HEK293T (cell line): ENCODE measurements around the gene AKT1.

Experiments used
- CTCF ChIA-PET: fragments of 350-600 bp; formaldehyde crosslinking; extraction: SDS; loops from one replicate; lab custom pipeline; 2021; ENCODE audit warnings: antibody characterized with exemption, inconsistent platforms; lab: Yijun Ruan, JAX
- POLR2A ChIA-PET: fragments of 350-600 bp; formaldehyde crosslinking; extraction: SDS; loops from one replicate; lab custom pipeline; 2020; ENCODE audit warnings: antibody characterized with exemption, inconsistent platforms; lab: Yijun Ruan, JAX
- DNase-seq: peaks from one replicate; pipeline ENCODE4 v3.0.0; 2012; ENCODE audit warnings: mixed read lengths; ENCODE audit errors: extremely low spot score
- ARNT ChIP-seq: fragments of 450-650 bp; IDR thresholded peaks from 2 replicates; pipeline ENCODE4 v1.6.1; 2017; ENCODE audit warnings: mild to moderate bottlenecking
- BHLHE40 ChIP-seq: fragments of 450-650 bp; IDR thresholded peaks from 2 replicates; pipeline ENCODE4 v1.6.1; 2016; ENCODE audit warnings: mild to moderate bottlenecking, moderate library complexity, borderline replicate concordance
- CTBP1 ChIP-seq: fragments of 450-650 bp; IDR thresholded peaks from 2 replicates; pipeline ENCODE4 v1.6.1; 2016; ENCODE audit warnings: borderline replicate concordance
- ELF4 ChIP-seq: fragments of 450-650 bp; IDR thresholded peaks from 2 replicates; pipeline ENCODE4 v1.6.1; 2017; ENCODE audit warnings: antibody characterized with exemption
- FOXA1 ChIP-seq: fragments of 450-650 bp; IDR thresholded peaks from 2 replicates; pipeline ENCODE4 v1.6.1; 2016; ENCODE audit warnings: mild to moderate bottlenecking
- FOXK2 ChIP-seq: fragments of 450-650 bp; IDR thresholded peaks from 2 replicates; pipeline ENCODE4 v1.6.1; 2016; ENCODE audit warnings: mild to moderate bottlenecking
- FOXM1 ChIP-seq: fragments of 450-650 bp; IDR thresholded peaks from 2 replicates; pipeline ENCODE4 v1.6.1; 2017; ENCODE audit warnings: mild to moderate bottlenecking, borderline replicate concordance
- HDGF ChIP-seq: fragments of 450-650 bp; IDR thresholded peaks from 2 replicates; pipeline ENCODE4 v1.6.1; 2017; ENCODE audit warnings: antibody characterized with exemption, borderline replicate concordance
- L3MBTL2 ChIP-seq: fragments of 450-650 bp; conservative IDR thresholded peaks from 2 replicates; pipeline ENCODE4 v1.6.1; 2016; ENCODE audit warnings: mild to moderate bottlenecking
- LEF1 ChIP-seq: fragments of 450-650 bp; IDR thresholded peaks from 2 replicates; pipeline ENCODE4 v1.6.1; 2017; ENCODE audit warnings: mild to moderate bottlenecking, borderline replicate concordance
- NFRKB ChIP-seq: fragments of 450-650 bp; IDR thresholded peaks from 2 replicates; pipeline ENCODE4 v1.6.1; 2016; ENCODE audit warnings: mild to moderate bottlenecking, moderate library complexity
- SP1 ChIP-seq: fragments of 450-650 bp; IDR thresholded peaks from 2 replicates; pipeline ENCODE4 v1.6.1; 2017
- SUZ12 ChIP-seq: fragments of 450-650 bp; IDR thresholded peaks from 2 replicates; pipeline ENCODE4 v1.6.1; 2016; ENCODE audit warnings: mild to moderate bottlenecking
- TARDBP ChIP-seq: fragments of 450-650 bp; IDR thresholded peaks from 2 replicates; pipeline ENCODE4 v1.6.1; 2016
- ZNF384 ChIP-seq: fragments of 450-650 bp; IDR thresholded peaks from 2 replicates; pipeline ENCODE4 v1.6.1; 2016
- TF ChIP-seq, protein P1 (sequence below): fragments of 450-650 bp; IDR thresholded peaks from 2 replicates; pipeline ENCODE4 v1.6.1; 2016

Gene AKT1

DNA sequence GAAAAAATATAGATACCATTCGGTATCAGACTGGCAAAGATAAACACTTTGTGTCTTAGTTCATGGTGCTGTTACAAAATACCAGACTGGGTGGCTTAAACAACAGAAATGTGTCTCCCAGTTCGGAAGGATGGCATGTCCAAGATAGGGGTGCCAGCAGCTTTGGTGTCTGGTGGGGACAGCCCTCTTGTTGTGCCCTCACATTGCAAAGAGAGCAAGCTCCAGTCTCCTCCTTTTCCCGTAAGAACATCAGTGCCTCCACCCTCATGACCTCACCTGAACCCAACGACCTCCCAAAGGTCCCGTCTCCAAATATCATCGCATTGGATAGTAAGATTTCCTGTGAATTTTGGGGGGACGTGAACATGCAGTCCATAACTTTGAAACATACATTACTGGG lies 17.7 kb upstream of the AKT1 start:
- TF ChIP-seq, protein P1, sequence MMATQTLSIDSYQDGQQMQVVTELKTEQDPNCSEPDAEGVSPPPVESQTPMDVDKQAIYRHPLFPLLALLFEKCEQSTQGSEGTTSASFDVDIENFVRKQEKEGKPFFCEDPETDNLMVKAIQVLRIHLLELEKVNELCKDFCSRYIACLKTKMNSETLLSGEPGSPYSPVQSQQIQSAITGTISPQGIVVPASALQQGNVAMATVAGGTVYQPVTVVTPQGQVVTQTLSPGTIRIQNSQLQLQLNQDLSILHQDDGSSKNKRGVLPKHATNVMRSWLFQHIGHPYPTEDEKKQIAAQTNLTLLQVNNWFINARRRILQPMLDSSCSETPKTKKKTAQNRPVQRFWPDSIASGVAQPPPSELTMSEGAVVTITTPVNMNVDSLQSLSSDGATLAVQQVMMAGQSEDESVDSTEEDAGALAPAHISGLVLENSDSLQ: no peak
- TF ChIP-seq FOXK2 (no peak), CTBP1 (no peak), NFRKB (no peak), FOXM1 (no peak), ELF4 (no peak), TARDBP (no peak), ZNF384 (no peak), FOXA1 (no peak), LEF1 (no peak), HDGF (no peak), L3MBTL2 (no peak), ARNT (no peak), SUZ12 (no peak), BHLHE40 (no peak)
- ChIA-PET POLR2A (interaction anchor here (1.4 to 1.5 kb wide), 2 partner anchors 12 to 14 kb away, joined by 3 to 4 read pairs; partner anchors contain the start of gene ZBTB42), CTCF (no interaction called here)

GRCh38 chr14:104810316-104810715 lies 14.8 kb upstream of the AKT1 start:
- no peak for DNase-seq
- TF ChIP-seq HDGF (no peak), ZNF384 (no peak), FOXK2 (no peak)
- ChIA-PET POLR2A (no interaction called here), CTCF (no interaction called here)

More for the DNA sequence above, 17.7 kb upstream of the AKT1 start:
- no peak for DNase-seq

- CTCF ChIA-PET: no interaction called here
- POLR2A ChIA-PET: no interaction called here
- no peak for DNase-seq
- TF ChIP-seq FOXK2 (no peak), SUZ12 (no peak), L3MBTL2 (no peak), BHLHE40 (no peak)
Observed at GRCh38 chr14:104808456-104808855, 12.9 kb upstream of the AKT1 start.

- ChIA-PET POLR2A (no interaction called here), CTCF (no interaction called here)
- TF ChIP-seq, protein P1: no peak
- TF ChIP-seq CTBP1: no peak
- TF ChIP-seq ZNF384: no peak
- no peak for TF ChIP-seq ELF4
- no peak for TF ChIP-seq L3MBTL2
- TF ChIP-seq FOXA1: no peak
- TF ChIP-seq HDGF: no peak
- no peak for TF ChIP-seq SUZ12
- TF ChIP-seq FOXM1: no peak
- no peak for TF ChIP-seq LEF1
- TF ChIP-seq SP1: no peak
- TF ChIP-seq TARDBP: no peak
- TF ChIP-seq ARNT: no peak
- TF ChIP-seq FOXK2: no peak
- TF ChIP-seq BHLHE40: no peak
- no peak for TF ChIP-seq NFRKB
- DNase-seq: no peak
Observed at GRCh38 chr14:104806625-104807465, 11.3 kb upstream of the AKT1 start.

- ChIA-PET CTCF (no interaction called here), POLR2A (no interaction called here)
- DNase-seq: no peak
- TF ChIP-seq TARDBP: no peak
- TF ChIP-seq, protein P1: no peak
- no peak for TF ChIP-seq HDGF
- no peak for TF ChIP-seq BHLHE40
- TF ChIP-seq FOXA1: no peak
- TF ChIP-seq L3MBTL2: no peak
- TF ChIP-seq ARNT: no peak
- TF ChIP-seq NFRKB: no peak
- TF ChIP-seq SP1: no peak
- TF ChIP-seq FOXK2: no peak
- TF ChIP-seq ZNF384: no peak
- no peak for TF ChIP-seq ELF4
- no peak for TF ChIP-seq FOXM1
Observed at GRCh38 chr14:104805941-104806624, 10.5 kb upstream of the AKT1 start.

DNA sequence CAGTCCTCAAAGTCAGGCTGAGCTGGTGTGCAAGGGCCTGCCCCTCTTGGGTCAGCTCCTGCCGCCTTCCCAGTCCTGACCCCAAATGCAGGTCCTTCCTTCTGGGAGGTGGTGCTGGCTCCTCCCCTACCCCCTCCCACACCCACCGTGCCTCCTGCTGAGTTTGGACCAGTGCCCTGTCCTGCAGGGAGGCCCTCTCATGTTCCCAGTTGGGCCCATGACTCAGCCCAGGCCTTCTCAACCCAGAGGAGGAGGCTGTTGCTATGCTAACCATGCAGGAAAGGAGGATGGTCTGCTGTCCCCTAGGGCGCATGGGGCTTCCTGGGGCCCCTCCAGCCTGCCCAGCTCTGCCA lies 9.8 kb upstream of the AKT1 start:
- POLR2A ChIA-PET: no interaction called here
- TF ChIP-seq SP1: no peak
- TF ChIP-seq CTBP1: no peak
- TF ChIP-seq BHLHE40: no peak
- no peak for TF ChIP-seq ELF4
- no peak for TF ChIP-seq FOXM1
- no peak for TF ChIP-seq NFRKB
- no peak for TF ChIP-seq FOXA1
- TF ChIP-seq L3MBTL2: no peak
- TF ChIP-seq ARNT: no peak
- TF ChIP-seq, protein P1: no peak
- TF ChIP-seq LEF1: no peak
- TF ChIP-seq HDGF: no peak
- no peak for TF ChIP-seq ZNF384
- TF ChIP-seq SUZ12: no peak
- peak; percentile 39 for DNase-seq
- CTCF ChIA-PET: no interaction called here
